Testis (tissue), 2 donors: Measurements from ENCODE around the gene ITGB1.

Experiments
- POLR2A ChIP-seq: fragments of 450-650 bp; IDR thresholded peaks from one replicate; pipeline ENCODE4 v1.6.1; 2017; ENCODE audit warnings: antibody characterized with exemption, mild to moderate bottlenecking, moderate library complexity
- TF ChIP-seq, protein P1 (sequence below), 3 experiments: fragments of 450-650 bp in 2 of 3; fragments of 200-600 bp in 1 of 3; sonication (generic) in 1 of 3; IDR thresholded peaks; one replicate each; pipeline ENCODE4 v1.5.1; 2016 to 2019; ENCODE audit warnings: antibody characterized with exemption in 3 of 3, mild to moderate bottlenecking in 2 of 3, moderate library complexity in 1 of 3

DNA sequence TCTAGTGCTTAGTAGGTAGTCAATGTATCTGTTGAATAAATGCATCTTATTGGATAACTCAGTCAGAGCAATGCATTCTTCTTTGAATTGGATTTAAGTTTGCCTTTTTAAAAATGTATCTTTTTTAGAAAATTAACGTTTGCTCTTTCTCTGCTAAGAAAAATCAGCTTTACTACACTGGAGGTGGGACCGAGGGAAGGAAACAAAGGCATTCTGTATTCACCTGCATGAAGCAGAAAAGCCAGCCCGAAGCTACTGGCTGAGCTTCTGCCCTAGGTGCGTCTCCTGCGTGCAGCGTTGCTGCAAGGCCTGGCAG is 22.2 kb upstream of the ITGB1 start:
- TF ChIP-seq, protein P1, sequence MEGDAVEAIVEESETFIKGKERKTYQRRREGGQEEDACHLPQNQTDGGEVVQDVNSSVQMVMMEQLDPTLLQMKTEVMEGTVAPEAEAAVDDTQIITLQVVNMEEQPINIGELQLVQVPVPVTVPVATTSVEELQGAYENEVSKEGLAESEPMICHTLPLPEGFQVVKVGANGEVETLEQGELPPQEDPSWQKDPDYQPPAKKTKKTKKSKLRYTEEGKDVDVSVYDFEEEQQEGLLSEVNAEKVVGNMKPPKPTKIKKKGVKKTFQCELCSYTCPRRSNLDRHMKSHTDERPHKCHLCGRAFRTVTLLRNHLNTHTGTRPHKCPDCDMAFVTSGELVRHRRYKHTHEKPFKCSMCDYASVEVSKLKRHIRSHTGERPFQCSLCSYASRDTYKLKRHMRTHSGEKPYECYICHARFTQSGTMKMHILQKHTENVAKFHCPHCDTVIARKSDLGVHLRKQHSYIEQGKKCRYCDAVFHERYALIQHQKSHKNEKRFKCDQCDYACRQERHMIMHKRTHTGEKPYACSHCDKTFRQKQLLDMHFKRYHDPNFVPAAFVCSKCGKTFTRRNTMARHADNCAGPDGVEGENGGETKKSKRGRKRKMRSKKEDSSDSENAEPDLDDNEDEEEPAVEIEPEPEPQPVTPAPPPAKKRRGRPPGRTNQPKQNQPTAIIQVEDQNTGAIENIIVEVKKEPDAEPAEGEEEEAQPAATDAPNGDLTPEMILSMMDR (IDR thresholded peaks at IDR 0.05), result no peak
- no peak for TF ChIP-seq POLR2A
